H9 (cell line): Measurements from ENCODE around the gene ZNF512. TPM values are rescaled to one million over a fixed set of nuclear protein-coding genes. Genes with fewer than 3 reads are reported as not detected.
"Not testable (repeated sequence)": the region's sequence is repeated elsewhere in the genome, so short reads cannot be mapped to it uniquely, and the experiment has no call there.

Experiments
- DNase-seq: peaks from one replicate; pipeline ENCODE4 v3.0.0-alpha.2; 2017
- H2AFZ ChIP-seq: one replicate; pipeline ENCODE4 v1.6.1; 2013; ENCODE audit warnings: mild to moderate bottlenecking, low read length, control low read depth, moderate library complexity
- H2AK5ac ChIP-seq: 2 replicates; pipeline ENCODE4 v1.6.1; 2013; ENCODE audit warnings: low read length, control low read depth, mixed read lengths; ENCODE audit not compliant: insufficient read length
- H2BK120ac ChIP-seq: one replicate; pipeline ENCODE4 v1.6.1; 2013; ENCODE audit warnings: low read depth, mild to moderate bottlenecking, low read length, control low read depth, inconsistent platforms; ENCODE audit not compliant: poor library complexity, severe bottlenecking
- H2BK12ac ChIP-seq: 2 replicates; pipeline ENCODE4 v1.6.1; 2013; ENCODE audit warnings: low read length, control low read depth, mixed read lengths, low read depth; ENCODE audit not compliant: insufficient read length
- H2BK15ac ChIP-seq: 2 replicates; pipeline ENCODE4 v1.6.1; 2013; ENCODE audit warnings: low read depth, low read length, control low read depth
- H2BK20ac ChIP-seq: one replicate; pipeline ENCODE4 v1.6.1; 2013; ENCODE audit warnings: low read depth, mild to moderate bottlenecking, low read length, control low read depth, inconsistent platforms; ENCODE audit not compliant: poor library complexity, severe bottlenecking
- H2BK5ac ChIP-seq: 2 replicates; pipeline ENCODE4 v1.6.1; 2013; ENCODE audit warnings: low read length, control low read depth, mixed read lengths; ENCODE audit not compliant: insufficient read length
- H3K14ac ChIP-seq: 2 replicates; pipeline ENCODE4 v1.6.1; 2013; ENCODE audit warnings: low read length, control low read depth; ENCODE audit not compliant: insufficient read depth
- H3K18ac ChIP-seq: 2 replicates; pipeline ENCODE4 v1.6.1; 2013; ENCODE audit warnings: low read depth, mild to moderate bottlenecking, mixed read lengths, low read length, control low read depth; ENCODE audit not compliant: insufficient read length
- H3K23ac ChIP-seq: 2 replicates; pipeline ENCODE4 v1.6.1; 2013; ENCODE audit warnings: low read length, control low read depth, mixed read lengths, low read depth; ENCODE audit not compliant: insufficient read length
- H3K23me2 ChIP-seq: 2 replicates; pipeline ENCODE4 v1.6.1; 2013; ENCODE audit warnings: low read depth, mild to moderate bottlenecking, mixed read lengths, low read length, control low read depth; ENCODE audit not compliant: insufficient read length, poor library complexity, severe bottlenecking
- H3K27ac ChIP-seq: 2 replicates; pipeline ENCODE4 v1.5.1; 2013; ENCODE audit warnings: low read length, control low read depth, mixed read lengths, low read depth; ENCODE audit not compliant: insufficient read length
- H3K27me3 ChIP-seq: 2 replicates; pipeline ENCODE4 v1.6.1; 2013; ENCODE audit warnings: low read length, control low read depth, inconsistent platforms; ENCODE audit not compliant: insufficient read depth
- H3K4ac ChIP-seq: 2 replicates; pipeline ENCODE4 v1.6.1; 2013; ENCODE audit warnings: low read depth, mild to moderate bottlenecking, control low read depth, inconsistent platforms, low read length, moderate library complexity
- H3K4me1 ChIP-seq: 2 replicates; pipeline ENCODE4 v1.6.1; 2013; ENCODE audit warnings: low read length, control low read depth, inconsistent platforms; ENCODE audit not compliant: insufficient read depth
- H3K4me2 ChIP-seq: 2 replicates; pipeline ENCODE4 v1.6.1; 2013; ENCODE audit warnings: low read length, control low read depth, mixed read lengths; ENCODE audit not compliant: insufficient read length, insufficient read depth
- H3K56ac ChIP-seq: 2 replicates; pipeline ENCODE4 v1.6.1; 2013; ENCODE audit warnings: low read depth, mild to moderate bottlenecking, mixed read lengths, low read length, control low read depth; ENCODE audit not compliant: insufficient read length
- H3K79me1 ChIP-seq: 2 replicates; pipeline ENCODE4 v1.6.1; 2013; ENCODE audit warnings: low read depth, mild to moderate bottlenecking, moderate library complexity, low read length, control low read depth, inconsistent platforms; ENCODE audit not compliant: insufficient read depth, poor library complexity, severe bottlenecking
- H3K79me2 ChIP-seq: 2 replicates; pipeline ENCODE4 v1.6.1; 2013; ENCODE audit warnings: low read length, control low read depth, inconsistent platforms; ENCODE audit not compliant: insufficient read depth
- H3K9ac ChIP-seq: 2 replicates; pipeline ENCODE4 v1.6.1; 2013; ENCODE audit warnings: low read length, control low read depth, mixed read lengths; ENCODE audit not compliant: insufficient read length; ENCODE audit errors: extremely low read depth
- H3K9me3 ChIP-seq: one replicate; pipeline ENCODE4 v1.6.1; 2013; ENCODE audit warnings: low read depth, low read length, inconsistent platforms; ENCODE audit not compliant: control insufficient read depth
- H3T11ph ChIP-seq: one replicate; pipeline ENCODE4 v1.6.1; 2013; ENCODE audit warnings: mild to moderate bottlenecking, low read length, control low read depth, inconsistent platforms
- H4K20me1 ChIP-seq: one replicate; pipeline ENCODE4 v1.6.1; 2013; ENCODE audit not compliant: control insufficient read depth, insufficient read length, insufficient read depth
- H4K5ac ChIP-seq: 2 replicates; pipeline ENCODE4 v1.6.1; 2013; ENCODE audit warnings: low read depth, mild to moderate bottlenecking, mixed read lengths, low read length, control low read depth; ENCODE audit not compliant: insufficient read length
- H4K8ac ChIP-seq: replicated peaks from 2 replicates; pipeline ENCODE4 v1.6.1; 2013; ENCODE audit warnings: low read length, control low read depth, mixed read lengths, low read depth; ENCODE audit not compliant: insufficient read length
- H4K91ac ChIP-seq: 2 replicates; pipeline ENCODE4 v1.6.1; 2013; ENCODE audit warnings: low read depth, mild to moderate bottlenecking, moderate library complexity, mixed read lengths, low read length, control low read depth; ENCODE audit not compliant: insufficient read length
- H3K27ac Mint-ChIP-seq, 3 experiments: 2 replicates in 2 of 3; 3 replicates in 1 of 3; pipeline ENCODE4 v1.8.0; 2020 to 2021; ENCODE audit warnings: mixed read lengths in 3 of 3, mild to moderate bottlenecking in 1 of 3, moderate library complexity in 1 of 3
- H3K27me3 Mint-ChIP-seq: 2 replicates; pipeline ENCODE4 v1.8.0; 2021; ENCODE audit warnings: low read depth, mild to moderate bottlenecking, moderate library complexity, mixed read lengths
- H3K36me3 Mint-ChIP-seq, 3 experiments: 2 replicates in 2 of 3; 3 replicates in 1 of 3; pipeline ENCODE4 v1.8.0; 2020 to 2021; ENCODE audit warnings: low read depth in 3 of 3, mixed read lengths in 3 of 3; ENCODE audit not compliant: insufficient read depth in 1 of 3
- H3K4me1 Mint-ChIP-seq, 2 experiments: 2 replicates each; pipeline ENCODE4 v1.8.0; 2020; ENCODE audit warnings: mixed read lengths in 2 of 2
- H3K4me3 Mint-ChIP-seq, 2 experiments: 2 replicates in 1 of 2; 3 replicates in 1 of 2; pipeline ENCODE4 v1.8.0; 2020 to 2021; ENCODE audit warnings: mild to moderate bottlenecking in 2 of 2, mixed read lengths in 2 of 2, moderate library complexity in 1 of 2
- H3K9me3 Mint-ChIP-seq, 2 experiments: 2 replicates in 1 of 2; 3 replicates in 1 of 2; pipeline ENCODE4 v1.8.0; 2020; ENCODE audit warnings: mild to moderate bottlenecking in 2 of 2, mixed read lengths in 2 of 2, moderate library complexity in 1 of 2
- WGBS: extraction: QIAGEN DNeasy Blood & Tissue Kit; methylation state at CpG from one replicate; pipeline ENCODE4 v1.1.7; 2013; ENCODE audit warnings: missing lambda C conversion rate, low lambda C conversion rate, mixed read lengths; ENCODE audit not compliant: insufficient read length; ENCODE audit errors: extremely low coverage; 5-methylcytosine and 5-hydroxymethylcytosine counted together
- total RNA-seq: library from RNA; stranded (reverse); gene quantifications from 2 replicates; pipeline ENCODE4 v1.2.1, GENCODE V29; 2021

Gene ZNF512
- total RNA-seq, 1 experiment from 2014 or later, result 38.2 TPM

GRCh38 chr2:27539649-27540048 lies 43.2 kb upstream of the ZNF512 start:
- not testable (repeated sequence) for H3K56ac ChIP-seq, H3K4ac ChIP-seq, H3K4me1 ChIP-seq, H3K79me2 ChIP-seq, H3K27ac Mint-ChIP-seq, H3K18ac ChIP-seq, H2AK5ac ChIP-seq, H3K4me3 Mint-ChIP-seq, H2BK120ac ChIP-seq, H3K4me1 Mint-ChIP-seq, H3K9me3 ChIP-seq, H2AFZ ChIP-seq, H4K5ac ChIP-seq, H3K23ac ChIP-seq, H3K79me1 ChIP-seq, H3K9ac ChIP-seq, H3K27ac ChIP-seq, H3T11ph ChIP-seq, H2BK5ac ChIP-seq, H4K20me1 ChIP-seq, H4K8ac ChIP-seq, H3K23me2 ChIP-seq, DNase-seq, H2BK15ac ChIP-seq, H3K36me3 Mint-ChIP-seq, H3K14ac ChIP-seq, H2BK20ac ChIP-seq, H3K27me3 ChIP-seq, H3K4me2 ChIP-seq, H2BK12ac ChIP-seq, H4K91ac ChIP-seq
- Mint-ChIP-seq H3K9me3 (peaks cover 6 to 12% of the 10 kb centered on the region in 2 experiments; a peak in 3 of 5 replicates), H3K27me3 (peaks cover 19% of the 10 kb centered on the region)
- WGBS, result no CpG with 5 or more reads among the region's 35 CpGs
